HG03342 (cell line): Measurements from ENCODE around the gene GTF3C2.
"Not testable (repeated sequence)": the region's sequence is repeated elsewhere in the genome, so short reads cannot be mapped to it uniquely, and the experiment has no call there.

Experiments used
- ATAC-seq: cut with Tn5 transposase; IDR thresholded peaks from one replicate; pipeline ENCODE4 v1.9.1; 2021; ENCODE audit warnings: mild to moderate bottlenecking, moderate library complexity; ENCODE audit not compliant: unreplicated experiment

Gene GTF3C2

DNA sequence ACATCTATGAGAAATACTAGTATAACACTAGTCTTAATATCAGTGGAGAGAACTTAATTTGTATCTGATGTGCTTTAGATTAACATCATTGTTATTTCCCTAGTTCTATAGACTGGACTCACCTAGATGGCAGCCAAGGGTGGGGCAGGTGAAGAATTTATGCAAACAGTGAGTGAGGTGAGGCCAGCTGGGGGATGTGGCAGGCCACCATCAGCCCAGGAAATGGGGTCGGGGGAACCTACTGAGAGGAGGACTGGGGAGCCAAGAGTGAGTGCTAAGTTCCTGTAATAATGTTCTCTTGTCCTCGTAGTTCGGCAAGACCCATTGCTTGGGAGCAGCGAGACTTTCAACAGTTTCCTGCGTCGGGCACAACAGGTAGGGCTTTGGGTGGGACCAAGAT, 16.4 kb upstream of the GTF3C2 start:
- ATAC-seq: no peak

DNA sequence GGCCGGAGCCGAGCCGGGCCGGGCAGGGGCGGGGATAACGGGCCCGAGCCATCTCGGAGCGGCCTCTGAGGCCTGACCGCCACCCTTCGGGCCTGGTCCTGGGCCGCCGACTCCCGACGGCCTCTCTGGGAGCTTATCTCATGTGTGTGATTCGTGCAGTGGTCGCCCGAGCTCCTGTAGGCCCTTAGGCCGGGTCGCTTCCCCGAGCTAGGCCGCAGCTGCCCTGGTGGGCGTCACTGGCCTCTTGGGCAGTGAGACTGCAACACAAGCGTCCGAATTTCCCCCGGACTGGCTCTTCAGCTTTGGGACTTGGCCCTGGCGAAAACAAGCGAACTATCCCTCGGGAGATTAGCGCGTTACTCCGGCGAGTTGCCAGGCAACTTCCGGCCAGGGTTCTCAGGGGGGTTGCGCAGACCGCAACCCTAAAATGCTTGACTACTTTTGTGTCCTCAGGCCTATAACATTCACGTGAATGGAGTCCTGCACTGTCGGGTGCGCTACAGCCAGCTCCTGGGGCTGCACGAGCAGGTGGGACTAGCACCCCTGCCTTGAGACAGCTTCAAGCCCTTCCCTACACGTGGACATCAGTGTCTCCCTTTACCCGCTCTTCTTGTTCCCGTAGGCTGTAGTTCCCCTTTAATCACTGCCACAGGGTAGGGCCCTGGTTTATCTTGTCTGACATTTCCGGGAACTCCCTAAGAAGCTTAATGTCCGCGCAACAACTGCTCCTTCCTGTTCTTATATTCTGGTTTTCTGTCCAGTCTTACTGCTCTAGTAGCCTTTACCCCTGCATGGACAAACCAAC, 14.5 kb upstream of the GTF3C2 start:
- peak; percentile 17 for ATAC-seq

DNA sequence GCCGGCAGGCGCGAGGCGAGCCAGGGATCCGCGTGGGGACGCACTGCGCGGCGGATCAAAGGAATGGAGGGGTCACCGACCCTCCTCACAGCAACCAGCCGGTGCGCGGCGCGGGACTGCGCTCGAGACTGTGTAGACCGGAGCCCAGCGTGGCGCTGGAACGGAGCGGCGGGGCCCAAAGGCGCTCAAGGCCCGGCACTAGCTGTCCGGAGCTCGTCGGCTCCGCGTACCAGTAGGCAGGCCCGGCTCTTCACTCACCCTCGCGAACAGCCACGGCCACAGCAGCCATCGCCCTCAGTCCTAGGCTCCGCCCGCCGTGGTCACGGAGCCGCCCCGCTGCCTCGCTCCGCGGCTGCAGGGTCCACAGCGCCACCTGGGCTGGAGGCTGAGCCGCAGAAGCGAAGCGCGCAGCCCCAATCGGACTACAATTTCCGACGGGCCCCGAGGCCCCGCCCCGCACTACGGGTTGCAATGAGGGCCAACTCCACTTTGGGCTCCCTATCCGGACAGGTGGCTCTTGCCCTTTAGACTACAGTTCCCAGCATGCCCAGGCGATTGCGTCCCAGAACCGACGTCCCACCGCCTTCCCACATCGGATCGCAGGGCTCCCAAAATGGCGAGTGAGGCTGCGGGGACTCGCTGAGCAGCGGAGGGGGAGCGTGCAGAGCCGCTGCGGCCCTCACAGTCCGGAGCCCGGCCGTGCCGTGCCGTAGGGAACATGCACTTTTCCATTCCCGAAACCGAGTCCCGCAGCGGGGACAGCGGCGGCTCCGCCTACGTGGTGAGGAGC, 13.7 kb upstream of the GTF3C2 start, which contains the start of the genes EIF2B4 and SNX17:
TSS of gene EIF2B4 (minus strand) at position 313 of the 790 bp plus-strand sequence. CDS start at position 289, 24 bp downstream.
TSS of gene SNX17 (plus strand) at position 591 of the 790 bp plus-strand sequence. CDS start at position 719, 128 bp downstream.
- peak; percentile 89 for ATAC-seq

DNA sequence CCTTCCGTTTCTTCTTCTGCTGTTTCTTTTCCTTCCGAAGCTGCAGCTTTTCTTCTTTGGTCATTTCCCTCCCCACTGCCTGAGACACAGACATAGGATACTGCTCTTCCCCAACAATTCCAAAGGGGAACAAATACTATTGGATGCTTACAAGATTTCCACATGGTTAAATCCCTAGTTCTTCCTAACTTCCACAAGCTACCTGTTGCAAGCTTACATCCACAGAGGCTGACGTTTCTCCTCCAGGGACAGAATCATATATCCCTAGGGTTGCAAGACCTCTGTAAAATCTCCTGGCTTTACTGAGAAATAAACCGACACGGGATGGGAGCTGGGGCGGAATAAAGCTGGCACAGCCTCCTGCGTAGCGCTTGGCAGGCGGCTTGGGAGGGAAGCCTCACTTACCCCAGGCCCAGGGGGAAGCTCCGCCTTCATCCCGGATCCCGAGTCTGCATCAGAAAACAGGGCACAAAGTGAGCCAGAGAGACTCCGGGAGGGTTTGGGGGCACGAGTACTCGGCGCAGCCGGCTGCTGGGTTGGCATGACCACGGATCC, 13.0 kb upstream of the GTF3C2 start:
- ATAC-seq: no peak

DNA sequence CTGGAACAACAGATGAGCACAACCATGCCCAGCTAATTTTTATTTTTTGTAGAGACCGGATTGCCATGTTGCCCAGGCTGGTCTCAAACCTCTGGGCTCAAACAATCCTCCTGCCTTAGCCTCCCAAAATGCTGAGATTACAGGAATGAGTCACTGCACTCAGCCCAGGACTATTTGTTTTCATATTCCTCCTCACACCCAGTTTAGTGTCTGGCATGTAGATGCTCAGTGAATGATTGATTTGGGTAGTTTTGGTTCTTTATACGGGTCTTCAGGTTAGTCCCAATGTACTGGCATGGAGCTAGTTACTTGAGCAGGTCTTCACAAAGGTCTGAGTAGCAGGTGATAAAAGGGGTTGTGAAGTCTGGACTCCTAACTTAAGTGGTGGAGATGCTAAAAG, 7.4 kb upstream of the GTF3C2 start:
- no peak for ATAC-seq

DNA sequence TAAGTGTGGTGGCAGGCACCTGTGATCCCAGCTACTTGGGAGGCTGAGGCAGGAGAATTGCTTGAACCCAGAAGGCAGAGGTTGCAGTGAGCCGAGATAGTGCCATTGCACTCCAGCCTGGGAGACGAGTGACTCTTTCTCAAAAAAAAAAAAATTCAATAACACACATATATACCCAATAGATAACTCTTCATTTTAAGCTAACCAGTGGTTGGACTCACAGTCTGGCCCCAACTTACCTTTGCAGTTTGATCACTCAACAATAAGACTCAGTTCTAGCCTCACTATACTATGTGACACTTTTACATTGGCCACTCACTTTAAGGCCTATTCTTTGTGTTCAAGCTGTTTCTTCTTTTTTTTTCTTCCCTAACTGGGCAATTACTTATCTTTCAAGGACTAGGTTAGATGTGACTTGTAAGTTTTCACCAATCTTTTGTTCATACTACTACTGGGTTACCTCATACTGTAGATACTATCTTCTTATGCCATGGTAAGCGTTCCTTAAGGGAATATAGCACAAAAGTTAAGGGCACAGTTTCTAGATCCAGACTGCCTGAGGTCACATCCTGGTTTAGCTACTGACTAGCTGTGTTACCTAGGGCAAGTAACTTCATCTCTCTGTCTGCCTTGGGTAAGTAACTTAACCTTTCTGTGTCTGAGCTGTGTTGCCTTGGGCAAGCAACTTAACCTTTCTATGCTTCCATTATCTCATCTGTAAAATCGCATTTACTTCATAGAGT, 6.3 kb upstream of the GTF3C2 start:
- no peak for ATAC-seq

DNA sequence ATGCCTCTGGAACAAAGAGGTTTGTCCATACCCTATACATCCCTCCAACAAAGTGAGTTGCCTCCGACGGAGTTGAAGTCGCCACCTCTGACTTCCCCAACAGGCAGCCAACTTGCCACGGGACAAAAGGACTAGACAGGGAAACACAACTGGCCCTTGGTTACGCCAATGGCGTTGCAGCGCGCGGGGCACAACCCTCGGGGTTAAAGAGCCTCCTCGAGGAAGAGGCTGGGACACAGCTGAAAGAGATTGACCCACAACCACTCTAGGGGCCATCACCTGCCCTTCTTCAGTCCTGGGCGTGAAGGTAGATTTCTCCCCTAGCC, 545 bp downstream of the GTF3C2 start:
- peak; percentile 36 for ATAC-seq

DNA sequence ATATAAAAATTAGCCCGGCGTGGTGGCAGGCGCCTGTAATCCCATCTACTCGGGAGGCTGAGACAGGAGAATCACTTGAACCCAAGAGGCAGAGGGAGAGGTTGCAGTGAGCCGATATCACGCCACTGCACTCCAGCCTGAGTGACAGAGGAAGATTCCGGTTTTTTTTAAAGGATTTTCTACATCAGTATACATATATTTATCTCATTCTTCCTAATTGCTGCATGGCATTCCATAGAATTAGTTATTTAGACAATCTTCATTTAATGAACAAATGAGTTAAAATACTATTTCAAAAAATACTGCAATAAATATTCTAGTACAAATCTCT, 2.0 kb downstream of the GTF3C2 start:
- no peak for ATAC-seq

DNA sequence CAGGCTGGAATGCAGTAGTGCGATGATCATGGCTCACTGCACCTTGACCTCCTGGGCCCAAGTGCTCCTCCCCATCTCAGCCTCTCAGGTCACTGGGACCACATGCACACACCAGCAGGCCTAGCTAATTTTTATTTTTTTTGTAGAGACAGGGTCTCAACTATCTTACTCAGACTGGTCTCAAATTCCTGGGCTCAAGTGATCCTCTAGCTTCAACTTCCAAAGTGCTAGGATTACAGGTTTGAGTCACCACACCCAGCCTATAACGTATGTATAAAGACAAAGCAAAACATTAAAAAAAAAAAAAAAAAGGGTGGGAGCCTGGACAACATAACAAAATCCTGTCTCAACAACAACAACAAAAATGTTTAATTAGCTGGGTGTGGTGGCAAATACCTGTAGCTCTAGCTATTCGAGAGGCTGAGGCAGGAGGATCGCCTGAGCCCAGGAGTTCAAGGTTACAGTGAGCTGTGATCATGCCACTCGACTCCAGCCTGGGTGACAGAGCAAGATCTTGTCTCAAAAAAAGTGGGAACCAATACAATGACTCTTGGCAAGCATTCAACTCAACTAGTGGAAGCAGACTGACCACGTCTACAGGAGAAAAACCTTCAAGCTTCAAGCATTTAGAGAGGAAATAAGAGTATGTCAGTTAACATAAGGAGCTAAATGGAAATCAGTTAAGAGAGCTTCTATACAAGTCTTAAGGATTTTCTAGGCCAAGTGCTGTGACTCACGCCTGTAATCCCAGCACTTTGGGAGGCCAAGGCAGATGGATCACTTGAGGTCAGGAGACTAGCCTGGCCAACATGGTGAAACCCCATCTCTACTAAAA, 2.6 kb downstream of the GTF3C2 start:
- no peak for ATAC-seq

DNA sequence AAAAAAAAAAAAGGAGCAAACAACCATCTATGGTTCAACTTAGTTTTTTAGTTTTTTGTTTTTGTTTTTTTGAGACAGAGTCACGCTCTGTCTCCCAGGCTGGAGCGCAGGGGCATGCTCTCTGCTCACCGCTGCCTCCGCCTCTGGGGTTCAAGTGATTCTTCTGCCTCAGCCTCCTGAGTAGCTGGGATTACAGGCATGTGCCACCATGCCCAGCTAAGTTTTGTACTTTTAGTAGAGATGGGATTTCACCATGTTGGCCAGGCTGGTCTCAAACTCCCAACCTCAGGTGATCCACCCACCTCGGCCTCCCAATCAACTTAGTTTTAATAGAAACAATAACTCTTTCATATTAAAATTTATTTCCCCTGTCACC, 3.2 kb downstream of the GTF3C2 start:
- ATAC-seq: not testable (repeated sequence)

DNA sequence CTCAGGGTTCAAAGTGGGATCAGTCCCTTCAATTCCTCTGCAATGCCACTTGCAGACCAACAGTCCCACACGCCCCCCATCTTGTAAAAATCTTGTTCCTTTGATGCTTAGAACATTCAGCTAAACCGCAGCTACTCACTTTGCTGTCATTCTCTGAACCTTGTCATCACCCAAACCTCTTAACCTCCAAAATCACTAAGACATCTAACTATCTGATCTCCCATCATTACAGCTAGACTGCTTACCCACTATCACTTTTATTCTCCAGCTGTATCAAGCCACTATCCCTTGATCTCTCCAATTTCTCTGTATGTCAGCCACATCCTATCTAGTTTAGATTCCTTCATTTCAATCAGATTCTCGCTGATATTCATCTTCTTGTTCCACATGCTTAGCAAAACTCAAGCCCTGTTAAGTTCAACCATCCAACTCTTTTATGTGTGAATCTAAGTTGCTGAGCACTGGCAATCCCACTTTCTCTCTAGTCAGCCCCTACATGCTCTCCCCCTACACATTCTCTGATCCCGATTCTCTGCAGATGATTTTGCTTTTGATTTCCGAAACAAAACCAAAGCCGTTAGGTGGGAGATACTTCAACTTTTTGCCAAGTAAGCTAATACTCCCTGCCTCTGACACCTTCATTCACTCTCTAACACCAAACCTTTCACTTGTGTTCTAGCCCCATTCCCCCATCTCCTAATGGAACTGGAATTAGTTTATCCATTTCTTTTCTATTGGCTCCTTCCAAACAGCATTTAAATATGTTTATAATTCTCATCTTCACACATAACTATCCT, 4.6 kb downstream of the GTF3C2 start:
- ATAC-seq: no peak

DNA sequence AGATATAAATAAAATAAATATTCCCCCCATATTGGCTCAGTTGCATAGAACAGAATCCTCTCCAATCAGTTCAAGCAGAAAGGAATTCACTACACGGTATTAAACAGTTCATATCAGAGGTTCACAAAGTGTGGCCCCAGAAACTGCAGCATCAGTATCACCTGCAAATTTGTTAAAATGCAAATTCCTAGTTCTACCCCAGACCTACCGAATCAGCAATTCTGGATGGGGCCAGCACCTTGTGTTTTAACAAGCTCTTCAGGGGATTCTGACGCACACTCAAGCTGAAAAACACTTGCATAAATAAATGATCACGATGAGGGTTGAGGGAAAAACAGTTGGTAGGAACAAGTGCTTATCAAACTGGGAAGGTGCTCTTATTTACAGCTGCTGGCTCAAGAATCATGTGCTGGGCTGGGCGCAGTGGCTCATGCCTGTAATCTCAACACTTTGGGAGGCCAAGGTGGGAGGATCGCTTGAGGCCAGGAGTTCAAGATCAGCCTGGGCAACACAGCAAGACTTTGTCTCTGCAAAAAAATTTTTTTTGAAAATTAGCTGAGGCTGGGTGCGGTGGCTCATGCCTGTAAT, 6.4 kb downstream of the GTF3C2 start:
- ATAC-seq: no peak

DNA sequence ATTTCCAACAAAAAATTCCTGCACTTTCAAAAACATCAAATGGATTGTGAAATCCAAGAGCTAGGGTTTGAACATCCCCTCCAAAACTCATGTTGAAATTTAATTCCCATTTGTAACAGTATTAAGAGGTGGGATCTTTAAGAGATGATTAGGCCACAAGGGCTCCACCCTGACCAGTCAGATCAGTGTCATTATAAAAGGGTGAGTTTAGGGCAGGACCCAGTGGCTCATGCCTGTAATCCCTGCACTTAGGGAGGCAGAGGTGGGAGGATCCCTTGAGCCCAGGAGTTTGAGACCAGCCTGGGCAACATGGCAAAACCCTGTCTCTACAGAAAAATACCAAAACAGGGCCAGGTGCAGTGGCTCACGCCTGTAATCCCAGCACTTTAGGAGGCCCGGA, 8.9 kb downstream of the GTF3C2 start:
- no peak for ATAC-seq

DNA sequence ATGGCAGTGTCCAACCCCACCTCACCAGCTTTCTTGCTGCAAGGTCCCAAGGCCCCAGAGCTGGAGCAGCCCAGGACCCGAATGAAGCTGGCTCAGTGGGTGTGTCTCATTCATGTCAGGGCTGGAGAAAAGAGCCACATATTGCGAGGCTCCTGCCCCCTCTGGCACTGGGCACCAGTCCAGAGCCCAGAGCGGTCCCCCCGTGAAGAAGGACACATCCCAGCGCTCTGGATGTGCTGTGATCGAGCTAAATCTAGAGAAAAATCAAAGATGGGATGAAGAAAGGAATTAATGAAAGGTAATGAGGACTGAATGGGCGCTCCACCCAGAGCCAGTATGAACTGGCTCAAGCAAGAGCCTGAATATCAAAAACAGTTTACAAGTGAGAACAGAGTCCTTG, 20.4 kb downstream of the GTF3C2 start:
- no peak for ATAC-seq

DNA sequence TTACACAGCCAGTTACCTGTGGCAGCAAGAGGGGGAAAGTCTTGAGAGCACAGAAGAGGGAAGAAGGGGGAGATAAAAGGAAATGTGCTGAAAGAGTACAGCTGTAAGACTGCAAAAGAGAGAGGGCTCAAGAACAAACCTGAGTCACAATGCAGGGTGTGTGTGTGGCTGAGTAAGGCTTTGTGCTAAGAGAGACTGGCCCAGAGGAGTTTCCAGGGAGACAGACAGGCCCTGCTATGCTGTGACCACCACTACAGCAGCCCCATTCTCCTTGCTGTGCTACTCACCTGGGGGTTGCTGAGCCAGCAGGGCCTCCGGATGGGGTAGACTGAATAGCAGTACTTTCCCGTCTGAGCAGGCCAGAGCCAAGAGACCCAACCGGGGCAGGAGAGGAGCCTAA, 21.3 kb downstream of the GTF3C2 start:
- no peak for ATAC-seq

DNA sequence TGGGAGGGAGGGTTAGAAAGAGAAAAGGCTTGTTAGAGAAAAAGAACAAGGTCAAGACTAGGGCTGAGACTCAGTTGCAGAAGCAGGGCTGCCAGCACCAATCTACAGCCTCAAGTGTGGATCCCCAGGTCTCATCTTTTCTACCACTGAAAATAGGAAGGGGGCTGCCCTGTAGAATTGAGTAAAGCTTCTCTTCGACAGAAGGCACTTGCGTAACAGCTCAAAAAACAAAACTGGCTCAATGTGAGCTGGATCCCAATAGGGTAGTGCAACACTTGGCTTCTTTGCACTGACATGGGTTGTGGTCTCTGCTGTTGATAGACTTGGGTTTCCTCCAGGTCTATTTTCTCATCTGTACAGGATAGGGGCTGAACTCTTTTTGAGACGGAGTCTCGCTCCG, 31.8 kb downstream of the GTF3C2 start:
- no peak for ATAC-seq

DNA sequence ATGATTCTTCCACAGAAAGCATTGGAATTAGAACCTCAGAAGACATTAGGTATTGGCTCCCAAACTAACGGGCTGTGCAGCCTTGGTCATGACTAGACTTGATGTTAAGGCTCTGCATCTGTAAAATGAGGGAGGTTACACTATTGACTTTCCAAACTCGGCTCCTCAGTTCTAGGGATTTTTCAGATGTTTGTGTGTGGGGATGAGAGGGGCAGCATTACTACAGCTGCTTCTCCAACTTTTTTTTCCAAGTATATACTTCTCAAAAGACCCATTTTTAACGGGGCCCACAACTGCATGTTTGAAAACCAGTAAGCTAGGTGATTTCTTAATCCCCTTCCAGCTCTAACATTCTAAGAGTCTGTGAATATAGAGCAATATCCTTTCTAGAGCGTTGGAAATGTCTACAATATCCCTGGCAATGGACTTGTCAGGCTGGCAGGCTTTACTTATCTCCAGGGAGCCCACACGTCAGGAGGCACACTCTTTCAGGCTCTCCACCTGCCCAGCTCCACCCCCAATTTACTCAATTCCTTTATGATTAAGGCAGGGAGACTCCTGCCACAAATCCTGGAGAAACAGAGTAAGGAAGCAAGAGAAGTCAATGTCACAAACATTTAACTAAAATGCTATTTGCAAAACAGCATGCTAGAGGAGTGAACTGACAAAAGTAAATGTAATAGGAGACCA, 32.8 kb downstream of the GTF3C2 start:
- no peak for ATAC-seq

DNA sequence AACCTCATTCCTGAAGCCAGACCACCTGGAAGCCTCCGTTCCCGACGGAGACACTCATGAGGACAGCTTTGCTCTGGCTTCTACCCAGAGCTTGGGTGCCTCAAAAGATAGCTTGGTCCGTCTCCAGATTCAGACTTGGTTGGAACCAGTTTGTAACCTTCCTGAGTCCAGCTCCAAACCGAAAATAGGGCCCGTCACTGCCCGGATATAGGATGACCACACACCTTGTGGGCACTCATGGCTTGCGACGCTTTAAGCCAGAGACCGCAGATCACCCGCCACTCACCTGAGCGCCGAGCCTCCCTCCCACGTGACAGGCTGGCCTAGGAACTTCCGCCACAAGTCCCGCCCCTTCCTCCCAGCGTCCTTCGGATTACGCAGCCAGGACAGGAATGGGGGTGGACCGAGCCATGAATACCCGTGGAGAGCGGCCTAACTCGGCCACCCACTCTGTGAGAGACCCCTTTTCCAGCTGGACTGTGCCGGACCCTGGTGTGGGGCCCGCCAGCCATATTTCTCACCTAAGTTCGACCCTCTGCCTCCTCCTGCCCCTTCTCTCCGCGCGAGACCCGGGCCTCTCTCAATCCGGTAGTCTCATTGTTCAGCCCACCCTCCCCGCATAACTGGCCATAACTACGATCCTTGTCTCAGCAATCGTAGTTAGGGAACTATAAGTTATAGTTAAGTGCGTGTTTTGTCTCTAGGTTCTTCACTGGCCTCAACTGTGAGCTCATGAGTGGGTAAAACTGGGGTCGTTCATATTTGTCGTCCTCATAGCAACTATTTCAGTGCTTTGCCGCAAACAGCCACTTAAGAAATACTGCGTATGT, 33.6 kb downstream of the GTF3C2 start, which contains the start of gene MPV17:
TSS of gene MPV17 (minus strand) at position 332 of the 830 bp plus-strand sequence. CDS start 580 bp downstream, outside the sequence.
- ATAC-seq: peak; percentile 91
